SK-N-SH (cell line): ENCODE data around the gene TRAT1. TPM values are rescaled to one million over a fixed set of nuclear protein-coding genes. Genes with fewer than 3 reads are reported as not detected.

Experiments
- CTCF ChIA-PET: fragments of 300-600, 350-600 bp; formaldehyde crosslinking; extraction: SDS; loops from one replicate; lab custom pipeline; 2021; lab: Yijun Ruan, JAX
- POLR2A ChIA-PET: fragments of 350-600 bp; sonication (Branson Sonifier 250); formaldehyde crosslinking; extraction: SDS; loops from one replicate; lab custom pipeline; 2020; ENCODE audit warnings: antibody characterized with exemption, inconsistent platforms; lab: Yijun Ruan, JAX
- DNase-seq: peaks from one replicate; pipeline ENCODE4 v3.0.0; 2012
- H2AFZ ChIP-seq: fragments of 200-600 bp; sonication (generic); 2 replicates; pipeline ENCODE4 v1.8.1; 2016; ENCODE audit warnings: antibody characterized with exemption, mild to moderate bottlenecking, low read depth
- H3F3A ChIP-seq: fragments of 200-600 bp; sonication (generic); replicated peaks from 2 replicates; pipeline ENCODE3; 2016; ENCODE audit warnings: antibody characterized with exemption, mild to moderate bottlenecking; ENCODE audit not compliant: insufficient read depth
- H3K27ac ChIP-seq, 2 experiments: fragments of 200-500 bp in 1 of 2; fragments of 200-600 bp in 1 of 2; sonication (Bioruptor generic) in 1 of 2; sonication (generic), shearing (Covaris generic) in 1 of 2; 2 replicates each; pipeline versions ENCODE4 v1.5.1 to v1.6.1; 2014 to 2016; ENCODE audit warnings: low read depth in 2 of 2, inconsistent platforms in 1 of 2, low read length in 1 of 2, mild to moderate bottlenecking in 1 of 2, mixed read lengths in 1 of 2
- H3K27me3 ChIP-seq: fragments of 200-600 bp; sonication (generic), shearing (Covaris generic); 2 replicates; pipeline ENCODE4 v1.6.1; 2016; ENCODE audit warnings: mixed run types; ENCODE audit not compliant: insufficient read depth
- H3K36me3 ChIP-seq, 2 experiments: fragments of 200-500 bp in 1 of 2; fragments of 200-600 bp in 1 of 2; sonication (Bioruptor generic) in 1 of 2; sonication (generic) in 1 of 2; replicated peaks in 1 of 2; 2 replicates each; pipeline versions ENCODE3 to v1.5.1; 2014 to 2016; ENCODE audit warnings: low read length in 1 of 2, mild to moderate bottlenecking in 1 of 2; ENCODE audit not compliant: insufficient read depth in 2 of 2, control insufficient read depth in 1 of 2
- H3K4me1 ChIP-seq, 2 experiments: fragments of 200-500 bp in 1 of 2; fragments of 200-600 bp in 1 of 2; sonication (Bioruptor generic) in 1 of 2; sonication (generic), shearing (Covaris generic) in 1 of 2; 2 replicates each; pipeline versions ENCODE4 v1.5.1 to v1.6.1; 2014 to 2016; ENCODE audit warnings: low read depth in 1 of 2, low read length in 1 of 2, mixed run types in 1 of 2; ENCODE audit not compliant: insufficient read depth in 2 of 2, control insufficient read depth in 1 of 2
- H3K4me2 ChIP-seq: fragments of 200-600 bp; sonication (generic), shearing (Covaris generic); 2 replicates; pipeline ENCODE4 v1.6.1; 2017; ENCODE audit warnings: mixed run types
- H3K4me3 ChIP-seq, 2 experiments: fragments of 200-500 bp in 1 of 2; fragments of 200-600 bp in 1 of 2; sonication (Bioruptor generic) in 1 of 2; sonication (generic), shearing (Covaris generic) in 1 of 2; 2 replicates each; pipeline versions ENCODE4 v1.5.1 to v1.8.1; 2014 to 2016; ENCODE audit warnings: low read depth in 2 of 2, inconsistent platforms in 1 of 2, low read length in 1 of 2, mild to moderate bottlenecking in 1 of 2, mixed read lengths in 1 of 2, moderate library complexity in 1 of 2
- H3K79me2 ChIP-seq: fragments of 200-600 bp; sonication (generic); 2 replicates; pipeline ENCODE4 v1.8.1; 2017; ENCODE audit warnings: mild to moderate bottlenecking; ENCODE audit not compliant: insufficient read depth
- H3K9ac ChIP-seq: fragments of 200-600 bp; sonication (generic); 2 replicates; pipeline ENCODE4 v1.6.1; 2017; ENCODE audit warnings: mixed run types
- H3K9me2 ChIP-seq: fragments of 200-600 bp; sonication (generic); 2 replicates; pipeline ENCODE4 v1.6.1; 2017; ENCODE audit warnings: mixed run types
- H3K9me3 ChIP-seq: fragments of 200-600 bp; sonication (generic); 2 replicates; pipeline ENCODE4 v1.6.1; 2017; ENCODE audit warnings: mixed run types, mild to moderate bottlenecking, moderate library complexity
- H4K20me1 ChIP-seq: fragments of 200-600 bp; sonication (generic); 2 replicates; pipeline ENCODE4 v1.6.1; 2017; ENCODE audit warnings: mild to moderate bottlenecking, mixed run types; ENCODE audit not compliant: insufficient read depth
- CHD2 ChIP-seq: fragments of 150-350 bp; IDR thresholded peaks from 2 replicates; pipeline ENCODE4 v1.6.1; 2018; ENCODE audit warnings: low read length; ENCODE audit not compliant: partially characterized antibody
- EP300 ChIP-seq, 2 experiments: IDR thresholded peaks; 2 replicates each; pipeline versions ENCODE4 v1.4.0 to v1.6.1; 2012; ENCODE audit warnings: borderline replicate concordance in 1 of 2, low read depth in 1 of 2, low read length in 1 of 2
- GATA2 ChIP-seq: sonication (generic); formaldehyde crosslinking; IDR thresholded peaks from 2 replicates; pipeline ENCODE4 v1.5.0; 2020; ENCODE audit warnings: mild to moderate bottlenecking, missing genetic modification reagents
- SMC3 ChIP-seq: IDR thresholded peaks from 2 replicates; pipeline ENCODE4 v1.6.1; 2012; ENCODE audit warnings: low read depth, low read length, improper control_type of control experiment
- WGBS: methylation state at CpG from one replicate; pipeline ENCODE4 v1.1.6; 2017; ENCODE audit warnings: low lambda C conversion rate; 5-methylcytosine and 5-hydroxymethylcytosine counted together
- polyA plus RNA-seq, 3 experiments: library from polyadenylated mRNA; depleted of rRNA; stranded (reverse); fragments of >200 nt; gene quantifications; 2 replicates each; pipeline ENCODE4 v1.2.3, GENCODE V29; 2012
- TF ChIP-seq, protein P1 (sequence below): IDR thresholded peaks from 2 replicates; pipeline ENCODE4 v1.4.0; 2012; ENCODE audit warnings: low read depth, borderline replicate concordance
- TF ChIP-seq, protein P2 (sequence below): fragments of 150-350 bp; IDR thresholded peaks from 2 replicates; pipeline ENCODE4 v1.6.1; 2017; ENCODE audit warnings: antibody characterized with exemption, low read length, low read depth, borderline replicate concordance
- TF ChIP-seq, protein P3 (sequence below): IDR thresholded peaks from 2 replicates; pipeline ENCODE4 v1.6.1; 2012; ENCODE audit warnings: mild to moderate bottlenecking, low read depth, low read length, moderate library complexity

TRAT1 gene
- polyA plus RNA-seq, 1 of the 3 experiments (the other 2 are of a cell fraction), result not detected

DNA sequence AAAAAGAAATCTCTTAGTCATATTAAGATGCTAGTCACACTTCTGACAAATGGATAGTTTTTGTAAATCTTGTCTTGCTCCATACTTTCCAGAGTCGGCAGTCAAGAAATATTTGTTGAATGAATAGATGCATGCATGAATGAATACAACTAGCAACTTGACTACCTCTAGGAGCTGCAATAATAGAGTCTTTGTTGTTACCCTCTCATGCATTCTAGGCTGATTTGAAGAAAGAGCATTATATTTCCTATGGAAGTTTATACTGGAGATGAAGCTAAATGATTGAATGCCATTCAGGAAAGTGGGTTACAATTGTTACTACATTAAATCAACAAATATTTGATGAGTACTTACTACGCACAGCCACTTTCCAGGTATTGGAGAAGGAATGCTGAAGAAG, 18.1 kb upstream of the TRAT1 start:
- ChIA-PET POLR2A (no interaction called here), CTCF (no interaction called here)
- no peak overlapping the region for H3K9ac ChIP-seq
- TF ChIP-seq, protein P1, sequence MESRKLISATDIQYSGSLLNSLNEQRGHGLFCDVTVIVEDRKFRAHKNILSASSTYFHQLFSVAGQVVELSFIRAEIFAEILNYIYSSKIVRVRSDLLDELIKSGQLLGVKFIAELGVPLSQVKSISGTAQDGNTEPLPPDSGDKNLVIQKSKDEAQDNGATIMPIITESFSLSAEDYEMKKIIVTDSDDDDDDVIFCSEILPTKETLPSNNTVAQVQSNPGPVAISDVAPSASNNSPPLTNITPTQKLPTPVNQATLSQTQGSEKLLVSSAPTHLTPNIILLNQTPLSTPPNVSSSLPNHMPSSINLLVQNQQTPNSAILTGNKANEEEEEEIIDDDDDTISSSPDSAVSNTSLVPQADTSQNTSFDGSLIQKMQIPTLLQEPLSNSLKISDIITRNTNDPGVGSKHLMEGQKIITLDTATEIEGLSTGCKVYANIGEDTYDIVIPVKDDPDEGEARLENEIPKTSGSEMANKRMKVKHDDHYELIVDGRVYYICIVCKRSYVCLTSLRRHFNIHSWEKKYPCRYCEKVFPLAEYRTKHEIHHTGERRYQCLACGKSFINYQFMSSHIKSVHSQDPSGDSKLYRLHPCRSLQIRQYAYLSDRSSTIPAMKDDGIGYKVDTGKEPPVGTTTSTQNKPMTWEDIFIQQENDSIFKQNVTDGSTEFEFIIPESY, result no peak
- no peak for TF ChIP-seq EP300 (IDR thresholded peaks at IDR 0.05; ENCODE audit: borderline replicate concordance in 1 of 2, low read depth in 1 of 2, low read length in 1 of 2)
- no peak for TF ChIP-seq SMC3
- TF ChIP-seq, protein P2, sequence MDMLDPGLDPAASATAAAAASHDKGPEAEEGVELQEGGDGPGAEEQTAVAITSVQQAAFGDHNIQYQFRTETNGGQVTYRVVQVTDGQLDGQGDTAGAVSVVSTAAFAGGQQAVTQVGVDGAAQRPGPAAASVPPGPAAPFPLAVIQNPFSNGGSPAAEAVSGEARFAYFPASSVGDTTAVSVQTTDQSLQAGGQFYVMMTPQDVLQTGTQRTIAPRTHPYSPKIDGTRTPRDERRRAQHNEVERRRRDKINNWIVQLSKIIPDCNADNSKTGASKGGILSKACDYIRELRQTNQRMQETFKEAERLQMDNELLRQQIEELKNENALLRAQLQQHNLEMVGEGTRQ, result no peak
- TF ChIP-seq, protein P3, sequence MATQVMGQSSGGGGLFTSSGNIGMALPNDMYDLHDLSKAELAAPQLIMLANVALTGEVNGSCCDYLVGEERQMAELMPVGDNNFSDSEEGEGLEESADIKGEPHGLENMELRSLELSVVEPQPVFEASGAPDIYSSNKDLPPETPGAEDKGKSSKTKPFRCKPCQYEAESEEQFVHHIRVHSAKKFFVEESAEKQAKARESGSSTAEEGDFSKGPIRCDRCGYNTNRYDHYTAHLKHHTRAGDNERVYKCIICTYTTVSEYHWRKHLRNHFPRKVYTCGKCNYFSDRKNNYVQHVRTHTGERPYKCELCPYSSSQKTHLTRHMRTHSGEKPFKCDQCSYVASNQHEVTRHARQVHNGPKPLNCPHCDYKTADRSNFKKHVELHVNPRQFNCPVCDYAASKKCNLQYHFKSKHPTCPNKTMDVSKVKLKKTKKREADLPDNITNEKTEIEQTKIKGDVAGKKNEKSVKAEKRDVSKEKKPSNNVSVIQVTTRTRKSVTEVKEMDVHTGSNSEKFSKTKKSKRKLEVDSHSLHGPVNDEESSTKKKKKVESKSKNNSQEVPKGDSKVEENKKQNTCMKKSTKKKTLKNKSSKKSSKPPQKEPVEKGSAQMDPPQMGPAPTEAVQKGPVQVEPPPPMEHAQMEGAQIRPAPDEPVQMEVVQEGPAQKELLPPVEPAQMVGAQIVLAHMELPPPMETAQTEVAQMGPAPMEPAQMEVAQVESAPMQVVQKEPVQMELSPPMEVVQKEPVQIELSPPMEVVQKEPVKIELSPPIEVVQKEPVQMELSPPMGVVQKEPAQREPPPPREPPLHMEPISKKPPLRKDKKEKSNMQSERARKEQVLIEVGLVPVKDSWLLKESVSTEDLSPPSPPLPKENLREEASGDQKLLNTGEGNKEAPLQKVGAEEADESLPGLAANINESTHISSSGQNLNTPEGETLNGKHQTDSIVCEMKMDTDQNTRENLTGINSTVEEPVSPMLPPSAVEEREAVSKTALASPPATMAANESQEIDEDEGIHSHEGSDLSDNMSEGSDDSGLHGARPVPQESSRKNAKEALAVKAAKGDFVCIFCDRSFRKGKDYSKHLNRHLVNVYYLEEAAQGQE, result no peak
- TF ChIP-seq CHD2, result no peak
- no peaks in the 10 kb centered on the region for H3K27me3 ChIP-seq
- no peaks in the 10 kb centered on the region for H3K9me3 ChIP-seq
- no peaks in the 10 kb centered on the region for H3F3A ChIP-seq
- H3K36me3 ChIP-seq, result no peaks in the 10 kb centered on the region
- H3K27ac ChIP-seq, result no peak overlapping the region
- H3K79me2 ChIP-seq, result no peaks in the 10 kb centered on the region
- 77% methylated on average over 2 of the region's 2 CpGs for WGBS
- no peaks in the 10 kb centered on the region for H4K20me1 ChIP-seq
- DNase-seq, result no peak
- no peaks in the 10 kb centered on the region for H3K9me2 ChIP-seq
- H3K4me1 ChIP-seq, result no peaks in the 10 kb centered on the region
- no peak overlapping the region for H2AFZ ChIP-seq
- no peak overlapping the region for H3K4me2 ChIP-seq
- no peak overlapping the region for H3K4me3 ChIP-seq

DNA sequence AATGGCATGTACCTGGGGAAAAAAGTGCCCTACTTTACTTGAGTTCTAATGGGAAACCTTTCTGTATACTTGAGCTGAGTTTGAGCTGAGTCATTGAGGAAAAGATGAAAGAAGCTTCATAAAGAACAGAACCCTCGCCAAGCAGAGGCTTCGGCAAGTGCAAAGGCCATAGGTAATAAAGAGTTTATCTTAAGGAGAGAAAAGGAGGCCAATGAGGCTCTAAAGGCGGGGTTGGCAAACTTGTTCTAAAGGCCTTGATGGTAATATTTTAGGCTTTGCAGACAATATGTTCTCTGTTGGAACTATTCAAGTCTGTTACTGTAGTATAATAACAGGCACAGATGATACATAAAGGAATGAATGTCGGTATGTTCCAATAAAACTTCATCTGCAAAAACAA, 17.6 kb upstream of the TRAT1 start:
- ChIA-PET POLR2A (no interaction called here), CTCF (no interaction called here)
- no peaks in the 10 kb centered on the region for H3F3A ChIP-seq
- no peak overlapping the region for H3K4me3 ChIP-seq
- no peak overlapping the region for H3K4me2 ChIP-seq
- H4K20me1 ChIP-seq, result no peaks in the 10 kb centered on the region
- 58% methylated on average over 4 of the region's 4 CpGs for WGBS
- no peaks in the 10 kb centered on the region for H3K4me1 ChIP-seq
- no peaks in the 10 kb centered on the region for H3K36me3 ChIP-seq
- H3K9me2 ChIP-seq, result no peaks in the 10 kb centered on the region
- H3K27ac ChIP-seq, result no peak overlapping the region
- H2AFZ ChIP-seq, result no peak overlapping the region
- TF ChIP-seq, protein P3, result no peak
- no peak for TF ChIP-seq GATA2
- no peak for TF ChIP-seq CHD2
- TF ChIP-seq, all 33 proteins: peak for 0
- H3K9me3 ChIP-seq, result no peaks in the 10 kb centered on the region
- no peaks in the 10 kb centered on the region for H3K79me2 ChIP-seq
- no peak overlapping the region for H3K9ac ChIP-seq
- H3K27me3 ChIP-seq, result no peaks in the 10 kb centered on the region
- no peak for DNase-seq
